ENCODE measurements around the gene SLX4. TPM values are rescaled to one million over a fixed set of nuclear protein-coding genes. Genes with fewer than 3 reads are reported as not detected.

SLX4 gene
- total RNA-seq, 1 donor from 2014 or later = 10.9 TPM

DNA sequence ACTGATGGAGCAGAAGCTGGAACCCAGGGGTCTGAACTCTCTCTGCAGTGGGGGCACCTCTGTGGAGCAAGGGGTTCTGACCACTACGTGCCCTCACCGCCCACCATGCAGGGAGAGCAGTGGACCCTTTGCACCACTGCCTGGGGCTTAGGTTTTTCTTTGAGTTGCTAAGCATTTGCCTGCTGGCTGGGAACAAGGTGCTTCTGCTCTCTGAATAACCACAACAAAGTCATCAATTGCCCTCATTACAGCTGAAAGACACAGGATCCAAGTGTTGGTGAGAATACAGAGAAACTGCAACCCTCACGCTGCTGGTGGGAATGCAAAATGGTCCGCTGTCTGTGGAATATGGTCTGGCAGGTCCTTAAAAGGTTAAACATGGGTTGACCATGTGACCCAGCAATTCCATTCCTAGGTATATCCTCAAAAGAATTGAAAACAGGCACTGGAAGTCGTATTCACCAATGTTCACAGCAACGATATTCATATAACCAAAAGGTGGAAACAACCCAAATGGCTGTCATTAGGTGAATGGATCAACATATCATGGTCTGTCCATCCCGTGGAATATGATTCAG is 57.0 kb downstream of the SLX4 start:
- Mint-ChIP-seq H3K36me3 (ENCODE audit: low read depth) (peaks cover 74% of the 10 kb centered on the region), H3K9me3 (peaks cover 14% of the 10 kb centered on the region), H3K4me3 (no peak overlapping the region), H3K27ac (no peak overlapping the region), H3K4me1 (no peaks in the 10 kb centered on the region), H3K27me3 (no peaks in the 10 kb centered on the region)
- no peak for DNase-seq
- intact Hi-C loops (cut with micrococcal nuclease) = no loop called here

DNA sequence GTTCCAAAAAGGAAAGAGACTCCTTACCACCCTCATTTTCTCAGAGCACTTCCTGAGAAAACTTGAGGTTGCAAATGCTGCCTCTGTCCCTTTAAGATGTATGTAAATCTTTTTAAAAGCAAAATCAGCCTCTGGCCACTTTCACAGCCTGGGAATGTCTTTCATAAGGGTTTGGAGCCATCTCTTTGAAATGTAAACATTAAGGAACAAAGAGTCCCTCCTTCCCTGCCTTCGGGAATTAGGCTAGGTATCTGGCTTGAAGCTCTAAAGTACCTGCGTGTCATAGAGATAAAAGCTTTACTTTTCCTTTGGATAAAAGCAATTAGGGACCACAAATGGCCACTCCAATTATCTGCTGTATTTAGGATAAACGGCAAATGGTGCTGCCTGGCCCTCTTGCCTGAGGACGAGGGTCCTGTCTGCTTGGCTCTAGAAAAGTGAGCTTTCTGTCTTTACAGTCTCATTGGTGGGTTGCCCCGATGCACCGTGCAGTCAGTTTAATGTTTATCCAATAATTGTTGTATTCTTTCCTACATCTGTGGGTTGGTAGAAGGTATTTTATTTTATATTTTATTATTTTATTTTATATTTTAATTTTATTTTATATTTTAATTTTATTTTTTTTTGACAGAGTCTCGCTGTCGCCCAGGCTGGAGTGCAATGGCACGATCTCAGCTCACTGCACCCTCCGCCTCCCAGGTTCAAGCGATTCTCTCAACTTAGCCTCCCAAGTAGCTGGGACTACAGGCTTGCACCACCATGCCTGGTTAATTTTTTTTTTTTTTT is 58.1 kb downstream of the SLX4 start:
- H3K9me3 Mint-ChIP-seq = peaks cover 14% of the 10 kb centered on the region
- intact Hi-C loops (cut with micrococcal nuclease) = no loop called here
- no peak overlapping the region for H3K4me3 Mint-ChIP-seq
- DNase-seq = no peak
- peaks cover 75% of the 10 kb centered on the region for H3K36me3 Mint-ChIP-seq (ENCODE audit: low read depth)
- no peak overlapping the region for H3K27ac Mint-ChIP-seq
- no peaks in the 10 kb centered on the region for H3K4me1 Mint-ChIP-seq
- H3K27me3 Mint-ChIP-seq = no peaks in the 10 kb centered on the region

- intact Hi-C loops (cut with micrococcal nuclease) = no loop called here
- H3K4me1 Mint-ChIP-seq = no peaks in the 10 kb centered on the region
- H3K9me3 Mint-ChIP-seq = peaks cover 14% of the 10 kb centered on the region
- H3K27ac Mint-ChIP-seq = no peak overlapping the region
- H3K27me3 Mint-ChIP-seq = no peaks in the 10 kb centered on the region
- DNase-seq = no peak
- no peak overlapping the region for H3K4me3 Mint-ChIP-seq
- peaks cover 66% of the 10 kb centered on the region for H3K36me3 Mint-ChIP-seq (ENCODE audit: low read depth)
Measured at GRCh38 chr16:3550851-3551847, 60.3 kb downstream of the SLX4 start.

- Mint-ChIP-seq H3K4me3 (no peak overlapping the region), H3K27ac (no peak overlapping the region), H3K27me3 (no peaks in the 10 kb centered on the region), H3K4me1 (no peaks in the 10 kb centered on the region), H3K36me3 (ENCODE audit: low read depth) (peaks cover 67% of the 10 kb centered on the region), H3K9me3 (peaks cover 14% of the 10 kb centered on the region)
- intact Hi-C loops (cut with micrococcal nuclease) = no loop called here
- no peak for DNase-seq
Measured at GRCh38 chr16:3549906-3550305, 61.5 kb downstream of the SLX4 start.

DNA sequence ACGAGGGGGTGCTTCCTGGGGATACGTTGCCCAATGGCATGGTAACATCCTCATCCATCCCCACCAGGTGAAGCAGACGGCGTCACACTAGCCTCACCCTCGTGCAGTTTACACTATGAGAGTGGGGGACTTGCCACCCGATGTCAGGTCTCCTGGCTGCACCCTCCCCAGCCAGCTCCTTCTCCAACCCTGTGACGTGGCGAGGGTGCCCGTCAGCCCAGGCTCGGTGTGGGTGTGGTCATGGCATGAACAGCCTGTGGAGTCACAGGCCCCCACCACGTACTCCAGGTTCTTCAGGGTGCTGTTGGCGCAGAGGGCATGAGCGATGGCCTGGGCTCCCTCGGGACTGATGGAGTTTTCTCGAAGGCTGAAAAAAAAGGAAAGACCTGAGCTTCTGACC is 62.5 kb downstream of the SLX4 start:
- intact Hi-C loops (cut with micrococcal nuclease) = no loop called here
- Mint-ChIP-seq H3K4me3 (no peak overlapping the region), H3K9me3 (peaks cover 14% of the 10 kb centered on the region), H3K4me1 (no peaks in the 10 kb centered on the region), H3K27me3 (no peaks in the 10 kb centered on the region), H3K36me3 (ENCODE audit: low read depth) (peaks cover 66% of the 10 kb centered on the region), H3K27ac (no peak overlapping the region)
- DNase-seq = no peak

DNA sequence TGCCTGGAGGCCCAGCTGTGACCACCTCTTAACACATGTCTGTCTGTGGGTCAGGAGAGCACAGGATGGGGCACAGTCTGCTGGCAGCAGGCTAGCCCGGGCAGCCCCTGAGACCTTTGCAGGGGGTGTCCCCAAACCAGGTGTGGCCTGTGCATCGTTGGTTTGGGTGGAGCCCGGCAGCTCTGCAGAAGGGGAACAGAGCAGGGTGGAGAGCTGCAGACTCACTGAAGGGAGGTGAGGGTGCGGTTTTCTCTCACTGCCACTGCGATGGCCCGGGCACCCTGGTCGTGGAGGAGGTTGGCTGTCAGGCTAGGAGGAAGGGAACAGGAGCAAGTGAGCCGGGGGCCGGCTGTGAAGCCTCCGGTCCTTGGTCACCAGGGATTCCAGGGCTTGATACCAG is 63.0 kb downstream of the SLX4 start:
- peaks cover 68% of the 10 kb centered on the region for H3K36me3 Mint-ChIP-seq (ENCODE audit: low read depth)
- no peak for DNase-seq

GRCh38 chr16:3546986-3547682 is 64.3 kb downstream of the SLX4 start:
- peaks cover 13% of the 10 kb centered on the region for H3K9me3 Mint-ChIP-seq
- DNase-seq = no peak
- H3K4me3 Mint-ChIP-seq = no peak overlapping the region
- no peaks in the 10 kb centered on the region for H3K4me1 Mint-ChIP-seq
- peak overlapping the region; percentile 26 for H3K27ac Mint-ChIP-seq
- H3K27me3 Mint-ChIP-seq = no peaks in the 10 kb centered on the region
- H3K36me3 Mint-ChIP-seq (ENCODE audit: low read depth) = peaks cover 59% of the 10 kb centered on the region
- intact Hi-C loops (cut with micrococcal nuclease) = no loop called here

More for the DNA sequence above, 63.0 kb downstream of the SLX4 start:
- no peaks in the 10 kb centered on the region for H3K4me1 Mint-ChIP-seq
- no peaks in the 10 kb centered on the region for H3K27me3 Mint-ChIP-seq
- intact Hi-C loops (cut with micrococcal nuclease) = no loop called here
- peak overlapping the region; percentile 25 for H3K27ac Mint-ChIP-seq
- no peak overlapping the region for H3K4me3 Mint-ChIP-seq
- H3K9me3 Mint-ChIP-seq = peaks cover 14% of the 10 kb centered on the region

- no peaks in the 10 kb centered on the region for H3K4me1 Mint-ChIP-seq
- no peak overlapping the region for H3K27ac Mint-ChIP-seq
- intact Hi-C loops (cut with micrococcal nuclease) = no loop called here
- no peak overlapping the region for H3K4me3 Mint-ChIP-seq
- no peaks in the 10 kb centered on the region for H3K9me3 Mint-ChIP-seq
- no peaks in the 10 kb centered on the region for H3K27me3 Mint-ChIP-seq
- no peak for DNase-seq
- H3K36me3 Mint-ChIP-seq (ENCODE audit: low read depth) = peaks cover 45% of the 10 kb centered on the region
Measured at GRCh38 chr16:3542601-3543373, 68.6 kb downstream of the SLX4 start.

GRCh38 chr16:3541527-3542155 is 69.8 kb downstream of the SLX4 start:
- Mint-ChIP-seq H3K36me3 (ENCODE audit: low read depth) (peaks cover 39% of the 10 kb centered on the region), H3K4me3 (no peak overlapping the region), H3K4me1 (no peaks in the 10 kb centered on the region)

DNA sequence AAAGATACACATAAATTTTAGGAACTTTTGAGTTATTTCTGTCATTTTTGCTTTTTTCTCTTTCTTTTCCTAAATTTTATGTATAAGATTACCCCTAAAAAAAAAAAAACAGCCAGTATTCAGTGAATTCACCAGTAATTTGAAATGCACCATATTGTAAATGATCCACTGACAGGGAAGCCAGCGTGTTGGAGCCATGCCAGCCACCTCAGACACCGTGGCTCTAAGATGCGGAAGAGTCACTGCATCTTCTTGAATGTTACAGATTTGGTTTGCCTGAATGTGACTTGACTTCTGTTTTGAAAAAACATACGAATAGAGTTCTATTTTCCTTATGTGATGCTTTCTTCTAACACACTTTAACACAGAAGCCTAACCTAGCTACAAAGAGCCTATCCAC is 73.2 kb downstream of the SLX4 start:
- Mint-ChIP-seq H3K4me1 (no peaks in the 10 kb centered on the region), H3K27me3 (no peaks in the 10 kb centered on the region), H3K27ac (no peak overlapping the region), H3K9me3 (no peaks in the 10 kb centered on the region), H3K4me3 (no peak overlapping the region), H3K36me3 (ENCODE audit: low read depth) (peaks cover 40% of the 10 kb centered on the region)
- intact Hi-C loops (cut with micrococcal nuclease) = no loop called here
- no peak for DNase-seq

More at GRCh38 chr16:3541527-3542155, 69.8 kb downstream of the SLX4 start:
- Mint-ChIP-seq H3K27ac (no peak overlapping the region), H3K9me3 (no peaks in the 10 kb centered on the region), H3K27me3 (no peaks in the 10 kb centered on the region)
- intact Hi-C loops (cut with micrococcal nuclease) = no loop called here
- no peak for DNase-seq

DNA sequence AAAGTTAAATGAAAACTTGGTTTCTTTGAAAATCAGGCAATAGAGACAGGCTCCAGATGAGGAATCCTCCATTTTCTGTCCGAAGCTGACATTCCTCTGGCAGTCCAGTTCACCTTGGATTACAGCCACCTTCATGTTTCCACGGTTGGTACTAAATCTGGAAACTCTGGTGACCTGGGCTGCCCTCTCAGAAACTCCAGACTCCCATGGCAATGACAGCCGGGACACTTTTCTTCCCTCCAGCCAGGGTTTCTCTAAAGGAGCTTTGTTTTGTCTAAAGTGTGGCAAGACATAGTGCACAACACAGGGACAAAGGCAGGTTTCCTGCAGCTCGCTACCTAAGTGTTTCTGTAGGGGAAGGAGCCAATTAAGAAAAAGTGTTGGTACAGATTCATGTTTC is 74.6 kb downstream of the SLX4 start:
- no peak overlapping the region for H3K27ac Mint-ChIP-seq
- intact Hi-C loops (cut with micrococcal nuclease) = no loop called here

DNA sequence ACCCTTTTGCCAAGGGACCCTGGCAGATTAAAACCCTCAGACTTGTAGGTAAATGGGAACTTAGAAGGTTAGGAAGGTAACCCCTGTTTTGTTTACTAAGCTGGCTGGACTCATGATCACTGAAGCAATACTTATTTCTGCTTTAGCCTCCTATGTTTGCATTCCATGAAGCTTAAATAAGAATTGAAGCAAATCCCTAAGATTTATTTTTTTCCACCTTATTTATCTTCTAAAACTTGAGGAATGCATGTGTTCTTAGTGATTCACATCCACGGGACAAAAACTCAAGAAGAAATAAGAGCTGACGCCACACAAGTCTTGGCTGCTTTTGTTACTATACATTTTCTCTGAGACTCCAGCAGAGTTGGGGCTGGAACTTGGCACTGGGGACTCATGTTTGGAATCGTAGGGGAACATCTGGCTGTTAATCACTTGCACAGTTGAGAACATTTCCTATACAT is 75.1 kb downstream of the SLX4 start:
- no peak overlapping the region for H3K27ac Mint-ChIP-seq

More for the DNA sequence above, 74.6 kb downstream of the SLX4 start:
- H3K36me3 Mint-ChIP-seq (ENCODE audit: low read depth) = peaks cover 41% of the 10 kb centered on the region
- no peak overlapping the region for H3K4me3 Mint-ChIP-seq
- no peaks in the 10 kb centered on the region for H3K27me3 Mint-ChIP-seq
- DNase-seq = no peak
- no peaks in the 10 kb centered on the region for H3K9me3 Mint-ChIP-seq
- H3K4me1 Mint-ChIP-seq = no peaks in the 10 kb centered on the region

More for the DNA sequence above, 75.1 kb downstream of the SLX4 start:
- no peak for DNase-seq
- intact Hi-C loops (cut with micrococcal nuclease) = no loop called here
- no peak overlapping the region for H3K4me3 Mint-ChIP-seq
- H3K4me1 Mint-ChIP-seq = no peaks in the 10 kb centered on the region
- no peaks in the 10 kb centered on the region for H3K9me3 Mint-ChIP-seq
- peaks cover 41% of the 10 kb centered on the region for H3K36me3 Mint-ChIP-seq (ENCODE audit: low read depth)
- H3K27me3 Mint-ChIP-seq = no peaks in the 10 kb centered on the region
